NCI-H82 treated with DMSO at 0.1 percent for 48 hours (cell line): ENCODE measurements around the gene DGKE.

Experiments used
- DNase-seq: peaks from one replicate; lab custom pipeline; 2025; ENCODE audit not compliant: unreplicated experiment; lab: John Stamatoyannopoulos, UW

DGKE gene

GRCh38 chr17:56912105-56912999 lies 78.4 kb downstream of the DGKE start:
- DNase-seq: no peak

- DNase-seq: no peak
Observed at GRCh38 chr17:56913000-56913311, 79.0 kb downstream of the DGKE start.

- DNase-seq: no peak
Observed at GRCh38 chr17:56913353-56913866, 79.5 kb downstream of the DGKE start.

GRCh38 chr17:56913867-56914580 lies 80.1 kb downstream of the DGKE start, which contains the start of gene TRIM25:
TSS of gene TRIM25 (minus strand) at chr17:56914049. CDS start at chr17:56913988, 61 bp downstream.
- peak; percentile 64 for DNase-seq

GRCh38 chr17:56914581-56915273 lies 80.8 kb downstream of the DGKE start:
- DNase-seq: no peak

GRCh38 chr17:56917559-56918296 lies 83.8 kb downstream of the DGKE start:
- no peak for DNase-seq

- DNase-seq: no peak
Observed at GRCh38 chr17:56918916-56919315, 85.0 kb downstream of the DGKE start.
